Activated CD4-positive, alpha-beta T cell treated with anti-CD3 and anti-CD28 coated beads, Interleukin-2, Interleukin-4, amounts not matched to agents 100 ng/mL and 50 ng/mL, durations not matched to agents 16 hours and 8 hours (primary cell): ENCODE measurements around the gene E2F2.
A peak's percentile ranks its signal among the peaks of the same experiment; 100 is the strongest.

Experiments
- DNase-seq: peaks from one replicate; pipeline ENCODE4 v3.0.0-alpha.2; 2020; ENCODE audit warnings: low spot score

E2F2 gene, protein sequence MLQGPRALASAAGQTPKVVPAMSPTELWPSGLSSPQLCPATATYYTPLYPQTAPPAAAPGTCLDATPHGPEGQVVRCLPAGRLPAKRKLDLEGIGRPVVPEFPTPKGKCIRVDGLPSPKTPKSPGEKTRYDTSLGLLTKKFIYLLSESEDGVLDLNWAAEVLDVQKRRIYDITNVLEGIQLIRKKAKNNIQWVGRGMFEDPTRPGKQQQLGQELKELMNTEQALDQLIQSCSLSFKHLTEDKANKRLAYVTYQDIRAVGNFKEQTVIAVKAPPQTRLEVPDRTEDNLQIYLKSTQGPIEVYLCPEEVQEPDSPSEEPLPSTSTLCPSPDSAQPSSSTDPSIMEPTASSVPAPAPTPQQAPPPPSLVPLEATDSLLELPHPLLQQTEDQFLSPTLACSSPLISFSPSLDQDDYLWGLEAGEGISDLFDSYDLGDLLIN

DNA sequence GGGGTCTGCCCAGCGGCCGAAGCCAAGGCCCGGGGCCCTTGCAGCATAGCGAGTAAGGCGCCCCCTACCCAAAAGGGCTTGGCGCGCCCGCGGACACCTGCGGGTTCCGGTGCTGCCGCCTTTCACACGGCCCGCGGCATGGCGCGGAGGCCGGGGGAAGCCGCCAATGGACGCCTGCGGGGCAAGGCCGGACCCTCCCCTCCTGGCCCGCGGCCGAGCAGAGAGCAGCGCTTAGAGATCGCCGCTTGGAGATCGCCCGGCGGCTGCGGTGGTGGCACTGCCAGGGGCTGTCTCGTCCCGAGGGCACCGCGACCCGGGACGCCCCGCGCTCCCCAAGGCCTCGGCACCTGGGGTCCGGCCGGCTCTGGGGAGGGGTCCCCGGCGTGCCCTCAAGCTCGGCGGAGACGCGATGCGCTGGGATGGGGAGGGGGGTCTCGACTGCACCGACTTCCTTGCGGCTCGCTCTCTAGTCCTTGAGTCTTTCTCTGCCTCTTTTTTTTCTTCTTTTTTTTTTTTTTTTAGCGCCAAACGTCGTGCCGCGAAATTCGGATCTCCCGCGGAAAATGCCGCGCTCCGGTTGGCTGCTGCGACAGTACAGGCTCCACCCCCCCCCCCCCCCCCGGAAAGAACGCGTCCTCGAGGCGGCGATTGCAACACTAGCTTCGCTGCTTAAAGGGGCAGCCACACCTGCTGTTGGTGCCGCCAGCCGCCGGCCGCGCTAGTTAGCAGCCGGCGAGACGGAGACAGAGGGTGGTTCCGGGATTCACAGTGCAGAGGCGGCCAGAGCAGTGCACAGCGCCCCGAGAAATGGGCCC lies at the start of gene E2F2:
E2F2 (minus strand) TSS at position 487 of the 815 bp plus-strand sequence; CDS start at position 47, 440 bp downstream.
- peak; percentile 82 for DNase-seq

- no peak for DNase-seq
These were observed 47.9 kb upstream of the E2F2 start for GRCh38 chr1:23578997-23579363.

GRCh38 chr1:23578311-23578996 lies 47.4 kb upstream of the E2F2 start:
- no peak for DNase-seq

DNA sequence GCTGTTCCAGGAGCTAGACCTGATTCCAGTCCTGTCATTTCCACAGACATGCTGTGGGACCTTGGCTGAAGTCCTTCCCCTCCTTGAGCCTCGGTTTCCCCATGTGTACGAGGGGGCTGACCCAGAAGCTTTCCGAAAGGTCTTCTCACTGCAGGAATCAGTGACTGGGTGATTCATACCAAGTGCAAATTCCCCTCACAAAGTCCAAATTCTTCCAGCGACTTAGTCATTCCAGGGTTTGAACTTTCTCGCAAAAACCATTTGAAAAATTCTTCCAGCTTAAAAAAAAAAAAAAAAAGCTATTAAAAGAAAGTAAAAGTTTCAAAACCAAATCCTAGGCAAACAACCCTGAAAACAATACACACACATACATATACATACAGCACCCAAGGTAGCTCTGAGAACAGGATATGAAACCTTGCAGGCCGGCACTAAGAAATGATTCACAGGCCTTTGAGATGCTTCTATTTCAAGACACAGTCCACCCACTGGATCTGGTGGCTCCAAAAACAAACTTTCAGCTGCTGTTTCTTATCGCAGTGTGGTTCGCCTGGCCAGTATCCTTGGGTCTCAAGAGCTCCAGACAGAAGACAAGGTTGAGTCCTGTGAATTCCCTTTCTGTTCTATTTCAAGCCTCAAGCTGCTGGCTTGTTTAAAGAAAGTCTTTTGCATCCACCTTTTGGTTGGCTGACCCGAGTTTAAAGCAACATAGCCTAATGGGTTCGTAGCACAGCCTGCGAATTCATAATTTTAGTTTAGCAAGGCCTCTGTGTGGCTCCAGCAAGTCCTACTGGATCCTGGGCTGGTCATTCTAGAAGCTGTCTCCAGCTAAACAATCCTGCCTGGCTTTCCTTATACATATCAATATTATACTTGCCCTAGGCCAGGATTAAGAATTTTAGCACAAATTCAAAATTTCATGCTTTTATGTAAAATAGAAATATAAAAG lies 46.3 kb upstream of the E2F2 start:
- DNase-seq, result peak; percentile 68

GRCh38 chr1:23576338-23577055 lies 45.5 kb upstream of the E2F2 start:
- DNase-seq, result no peak

GRCh38 chr1:23575226-23575810 lies 44.3 kb upstream of the E2F2 start:
- DNase-seq, result no peak

DNA sequence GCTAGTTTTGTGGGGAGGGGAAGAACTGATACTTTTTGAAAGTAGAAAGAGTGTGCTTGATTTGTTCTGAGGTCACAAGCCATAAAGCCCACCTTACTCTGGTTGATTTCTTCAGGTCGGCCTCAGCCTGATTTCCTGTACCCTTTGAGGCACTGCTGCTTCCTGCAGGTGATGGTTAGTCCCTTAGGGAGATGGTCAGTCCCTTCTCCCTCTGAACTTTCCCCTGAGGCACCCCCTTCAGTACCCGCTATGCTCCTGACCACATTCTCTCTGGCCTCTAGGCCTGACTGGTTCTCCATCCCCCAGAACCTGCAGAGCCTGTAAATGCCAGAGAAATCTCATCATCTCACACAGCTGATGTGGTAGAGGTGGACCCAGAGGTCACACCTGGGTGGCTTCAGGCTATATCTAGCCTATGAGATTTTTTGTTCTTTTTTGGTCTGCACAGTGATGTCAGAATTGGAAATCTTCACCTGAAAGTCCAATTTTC lies 43.3 kb upstream of the E2F2 start:
- no peak for DNase-seq

DNA sequence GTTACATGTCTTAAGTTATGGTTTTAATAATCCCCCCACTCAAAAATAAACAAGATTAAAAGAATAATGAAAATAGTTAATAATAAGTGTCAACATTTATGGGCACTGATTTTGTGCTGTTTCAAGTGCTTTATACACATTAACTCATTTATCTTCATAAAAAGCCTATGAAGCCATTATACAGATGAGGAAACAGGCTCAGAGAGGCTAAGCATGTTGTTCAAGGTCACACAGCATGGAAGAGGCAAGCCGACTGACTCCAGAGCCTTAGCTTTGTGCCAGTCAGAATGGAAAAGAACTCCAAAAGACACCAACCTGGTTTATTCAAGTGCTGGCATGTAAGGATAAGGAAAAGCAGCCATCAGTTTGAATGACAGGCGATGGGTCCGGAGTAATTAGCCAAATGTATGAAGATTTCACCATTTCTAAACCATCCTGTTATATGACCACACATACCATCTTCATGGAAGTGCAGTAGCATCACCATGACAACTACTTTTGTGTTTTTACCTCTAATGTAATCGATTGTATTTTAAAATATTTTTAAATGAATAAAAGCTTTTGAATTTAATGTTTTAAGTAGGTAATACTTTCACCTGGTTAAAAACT lies 42.6 kb upstream of the E2F2 start:
- DNase-seq, result no peak

- DNase-seq, result no peak
These were observed 40.4 kb upstream of the E2F2 start for GRCh38 chr1:23571465-23571864.

DNA sequence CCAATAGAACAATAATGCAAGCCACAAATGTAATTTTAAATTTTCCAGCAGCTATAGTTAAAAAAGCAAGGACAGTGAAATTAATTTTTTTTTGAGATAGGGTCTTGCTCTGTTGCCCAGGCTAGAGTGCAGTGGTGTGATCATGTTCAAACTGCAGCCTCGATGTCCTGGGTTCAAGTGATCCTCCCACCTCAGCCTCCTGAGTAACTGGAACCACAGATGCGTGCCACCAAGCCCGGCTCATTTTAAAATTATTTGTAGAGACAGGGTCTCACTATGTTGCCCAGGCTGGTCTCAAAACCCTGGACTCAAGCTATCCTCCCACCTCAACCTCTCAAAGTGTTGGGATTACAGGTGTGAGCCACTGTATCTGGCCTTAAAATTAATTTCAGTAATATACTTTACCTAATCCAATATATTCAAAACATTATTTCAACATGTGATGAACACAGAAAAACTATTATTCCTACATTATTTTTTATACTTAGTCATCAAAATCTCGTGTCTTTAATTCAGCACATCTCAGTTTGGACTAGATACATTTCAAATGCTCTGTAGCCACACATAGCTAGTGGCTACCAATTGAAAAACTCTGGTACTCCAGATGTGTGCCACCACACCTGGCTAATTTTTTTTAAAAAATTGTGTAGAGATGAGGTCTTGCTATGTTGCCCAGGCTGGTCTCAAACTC lies 39.1 kb upstream of the E2F2 start:
- DNase-seq, result no peak

GRCh38 chr1:23568608-23569383 lies 37.8 kb upstream of the E2F2 start:
- DNase-seq, result no peak

DNA sequence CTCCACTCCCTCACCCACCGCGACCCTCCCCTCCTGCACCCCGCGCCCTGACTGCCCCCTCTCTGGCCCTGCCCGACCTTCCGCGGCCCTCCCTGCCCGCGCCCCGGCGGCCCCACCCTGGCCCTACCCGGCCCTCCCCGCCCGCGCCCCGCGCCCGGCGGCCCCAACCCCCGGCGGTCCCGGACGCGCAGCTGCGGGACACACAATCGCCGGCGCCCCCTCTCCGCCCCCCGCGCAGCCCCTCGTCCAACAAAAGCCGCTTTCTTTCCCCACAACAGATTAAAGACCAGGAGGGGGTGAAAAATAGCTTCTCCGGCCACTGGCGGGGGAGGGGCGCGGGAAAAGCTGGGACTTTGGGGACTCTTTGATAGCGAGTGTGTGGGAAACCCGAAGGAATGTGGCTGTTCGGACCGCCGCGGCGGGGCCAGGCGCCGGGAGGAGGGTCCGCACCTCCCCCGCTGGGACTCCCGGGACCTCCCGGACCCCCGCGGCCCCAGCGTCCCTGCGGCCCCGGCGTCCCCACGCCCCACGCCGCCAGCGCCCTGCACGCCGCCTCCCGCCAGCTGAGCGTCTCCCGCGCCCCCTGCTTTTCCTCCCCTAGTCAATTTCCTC lies 37.1 kb upstream of the E2F2 start:
- DNase-seq, result no peak

- no peak for DNase-seq
These were observed 36.6 kb upstream of the E2F2 start for GRCh38 chr1:23567629-23567995.

- no peak for DNase-seq
These were observed 35.3 kb upstream of the E2F2 start for GRCh38 chr1:23566304-23566703.

- DNase-seq, result no peak
These were observed 34.7 kb upstream of the E2F2 start for GRCh38 chr1:23565776-23566175.

GRCh38 chr1:23564529-23565122 lies 33.6 kb upstream of the E2F2 start:
- no peak for DNase-seq

GRCh38 chr1:23563755-23564374 lies 32.8 kb upstream of the E2F2 start:
- DNase-seq, result no peak
